K562 (cell line): ENCODE data around the gene LIAS. TPM values are rescaled to one million over a fixed set of nuclear protein-coding genes. Genes with fewer than 3 reads are reported as not detected.

Experiments
- ATAC-seq: fragments of 200-7000 bp; cut with Tn5 transposase; 3 replicates; pipeline ENCODE4 v1.9.1; 2020; ENCODE audit warnings: moderate library complexity
- BruUV-seq: library from RNA; stranded (reverse); fragments of 400-500 nt; replicated peaks from 2 replicates; lab custom pipeline; 2021; lab: Mats Ljungman, UMichigan
- CTCF ChIA-PET: fragments of 300-600 bp; formaldehyde crosslinking; extraction: SDS; loops from one replicate; lab custom pipeline; 2021; ENCODE audit warnings: low intra/inter-chr PET ratio; lab: Yijun Ruan, JAX
- POLR2A ChIA-PET: fragments of 300-600, 350-650 bp; sonication (Branson Sonifier 250); formaldehyde crosslinking; extraction: SDS; loops from one replicate; lab custom pipeline; 2021; ENCODE audit warnings: antibody characterized with exemption, inconsistent platforms; lab: Yijun Ruan, JAX
- DNase-seq, 4 experiments: peaks; one replicate each; pipeline versions ENCODE4 v3.0.0 to v3.0.0-alpha.2; 2011 to 2018; ENCODE audit warnings: low spot score in 3 of 4, mixed read lengths in 3 of 4; ENCODE audit errors: extremely low read depth in 1 of 4
- FAIRE-seq: peaks from 2 replicates; lab custom pipeline; 2011; peaks lifted over from hg19 to GRCh38; lab: Jason Lieb, UNC
- H2AFZ ChIP-seq: 2 replicates; pipeline ENCODE4 v1.6.0; 2011; ENCODE audit warnings: low read depth, low read length, control low read depth, inconsistent platforms
- H3K27ac ChIP-seq: fragments of 200-600 bp; 3 replicates; pipeline ENCODE4 v1.8.0; 2011; ENCODE audit warnings: low read depth, mild to moderate bottlenecking, control low read depth, inconsistent platforms, low read length, moderate library complexity, mixed read lengths; ENCODE audit errors: extremely low read depth
- H3K27me3 ChIP-seq, 2 experiments: fragments of 300-600 bp in 1 of 2; 2 replicates in 1 of 2; 3 replicates in 1 of 2; pipeline versions ENCODE4 v1.6.0 to v1.8.0; 2011; ENCODE audit warnings: inconsistent platforms in 2 of 2, low read length in 2 of 2, mild to moderate bottlenecking in 1 of 2, mixed read lengths in 1 of 2, moderate library complexity in 1 of 2; ENCODE audit not compliant: control insufficient read depth in 2 of 2, insufficient read depth in 2 of 2
- H3K36me3 ChIP-seq: fragments of 300-600 bp; 3 replicates; pipeline ENCODE4 v1.8.0; 2011; ENCODE audit warnings: mild to moderate bottlenecking, low read length, inconsistent platforms; ENCODE audit not compliant: control insufficient read depth, insufficient read depth
- H3K4me1 ChIP-seq, 2 experiments: fragments of 200-600 bp in 1 of 2; replicated peaks in 1 of 2; 2 replicates in 1 of 2; 3 replicates in 1 of 2; pipeline versions ENCODE4 v1.5.1 to v1.8.0; 2011; ENCODE audit warnings: inconsistent platforms in 2 of 2, low read length in 2 of 2, mild to moderate bottlenecking in 1 of 2, mixed read lengths in 1 of 2, moderate library complexity in 1 of 2; ENCODE audit not compliant: control insufficient read depth in 2 of 2, insufficient read depth in 2 of 2
- H3K4me2 ChIP-seq: 2 replicates; pipeline ENCODE4 v1.6.1; 2011; ENCODE audit warnings: low read length, control low read depth, inconsistent platforms, mixed read lengths; ENCODE audit not compliant: insufficient read depth
- H3K4me3 ChIP-seq: fragments of 200-600 bp; sonication (generic), shearing (Covaris generic); 2 replicates; pipeline ENCODE4 v1.5.1; 2016; ENCODE audit warnings: control low read depth, inconsistent platforms
- H3K79me2 ChIP-seq: fragments of 200-600 bp; 3 replicates; pipeline ENCODE4 v1.8.0; 2011; ENCODE audit warnings: low read length, inconsistent platforms; ENCODE audit not compliant: control insufficient read depth, insufficient read depth
- H3K9ac ChIP-seq, 2 experiments: 2 replicates each; pipeline versions ENCODE4 v1.6.0 to v1.6.1; 2011; ENCODE audit warnings: low read depth in 2 of 2, low read length in 2 of 2, control low read depth in 1 of 2, inconsistent platforms in 1 of 2, mild to moderate bottlenecking in 1 of 2, mixed read lengths in 1 of 2; ENCODE audit not compliant: insufficient read depth in 1 of 2
- H3K9me1 ChIP-seq: one replicate; pipeline ENCODE4 v1.6.0; 2011; ENCODE audit warnings: inconsistent platforms, mild to moderate bottlenecking, low read length, moderate library complexity; ENCODE audit not compliant: control insufficient read depth, insufficient read depth
- H3K9me3 ChIP-seq: replicated peaks from 2 replicates; pipeline ENCODE4 v1.5.1; 2011; ENCODE audit warnings: low read depth, low read length, inconsistent platforms; ENCODE audit not compliant: control insufficient read depth, insufficient read depth
- H4K20me1 ChIP-seq: replicated peaks from 2 replicates; pipeline ENCODE4 v1.6.1; 2011; ENCODE audit warnings: low read length, inconsistent platforms, mixed read lengths; ENCODE audit not compliant: control insufficient read depth, insufficient read depth
- RAD21 ChIP-seq, 2 experiments: fragments of 250-450 bp in 1 of 2; fragments of 450-650 bp in 1 of 2; sonication (Bioruptor Pico) in 1 of 2; formaldehyde crosslinking in 1 of 2; IDR thresholded peaks in 1 of 2; conservative IDR thresholded peaks in 1 of 2; 2 replicates each; pipeline versions ENCODE4 v1.4.0 to v1.8.0; 2020 to 2022; ENCODE audit warnings: mild to moderate bottlenecking in 2 of 2, moderate library complexity in 1 of 2
- SIRT6 ChIP-seq: IDR thresholded peaks from one replicate; pipeline ENCODE4 v1.6.1; 2012; ENCODE audit warnings: low read depth, mild to moderate bottlenecking, control low read depth, inconsistent platforms, low read length, moderate library complexity
- WGBS: fragments of 100-300 bp; shearing (Covaris generic); methylation state at CpG from one replicate; pipeline ENCODE4 v1.1.6; 2016; ENCODE audit warnings: low coverage, mixed read lengths; ENCODE audit not compliant: insufficient coverage; ENCODE audit errors: missing lambda C conversion rate; 5-methylcytosine and 5-hydroxymethylcytosine counted together
- in situ Hi-C: fragments of 300-500 bp; cut with MboI; formaldehyde crosslinking; loops from 4 replicates; pipeline ENCODE4 v1.15.0; 2018; ENCODE audit warnings: inconsistent platforms, mixed read lengths
- intact Hi-C: fragments of 100-400 bp; cut with micrococcal nuclease; formaldehyde crosslinking; loops from 2 replicates; pipeline ENCODE4 v1.14.2; 2022
- polyA plus RNA-seq, 8 experiments: library from polyadenylated mRNA; depleted of rRNA in 4 of 8; stranded (reverse) in 5 of 8; unstranded in 3 of 8; fragments of >200 nt; fragmentation: Nextera tagmentation in 2 of 8; fragmentation: Illumina TruSeq in 1 of 8; extraction: Ambion mirVana in 2 of 8; extraction: Trizol in 1 of 8; gene quantifications; 2 replicates each; pipeline versions ENCODE4 v1.2.1 to v1.2.3, GENCODE V29; 2011 to 2014; ENCODE audit warnings: inconsistent platforms in 1 of 8, missing spikeins in 1 of 8
- total RNA-seq, 7 experiments: library from RNA; depleted of rRNA in 6 of 7; stranded (reverse); fragments of >200 nt in 6 of 7; fragmentation: Illumina TruSeq in 2 of 7; extraction: Trizol in 2 of 7; gene quantifications; 2 replicates each; pipeline versions ENCODE4 v1.2.1 to v1.2.3, GENCODE V29; 2011 to 2021; ENCODE audit warnings: low replicate concordance in 1 of 7
- TF ChIP-seq, protein P1 (sequence below), 3 experiments: IDR thresholded peaks in 2 of 3; conservative IDR thresholded peaks in 1 of 3; 2 replicates each; pipeline ENCODE4 v1.5.1; 2011 to 2012; ENCODE audit warnings: low read length in 3 of 3, mild to moderate bottlenecking in 3 of 3, control low read depth in 2 of 3, improper control_type of control experiment in 1 of 3, inconsistent platforms in 1 of 3, low read depth in 1 of 3, mixed read lengths in 1 of 3, moderate library complexity in 1 of 3; ENCODE audit not compliant: insufficient read depth in 2 of 3

Gene LIAS
- total and polyA plus RNA-seq, 9 of the 15 experiments (the other 6 are each of a cell fraction or from before 2014, with no cell fraction given) = 21.9 to 57.1 (median 42.1) TPM

DNA sequence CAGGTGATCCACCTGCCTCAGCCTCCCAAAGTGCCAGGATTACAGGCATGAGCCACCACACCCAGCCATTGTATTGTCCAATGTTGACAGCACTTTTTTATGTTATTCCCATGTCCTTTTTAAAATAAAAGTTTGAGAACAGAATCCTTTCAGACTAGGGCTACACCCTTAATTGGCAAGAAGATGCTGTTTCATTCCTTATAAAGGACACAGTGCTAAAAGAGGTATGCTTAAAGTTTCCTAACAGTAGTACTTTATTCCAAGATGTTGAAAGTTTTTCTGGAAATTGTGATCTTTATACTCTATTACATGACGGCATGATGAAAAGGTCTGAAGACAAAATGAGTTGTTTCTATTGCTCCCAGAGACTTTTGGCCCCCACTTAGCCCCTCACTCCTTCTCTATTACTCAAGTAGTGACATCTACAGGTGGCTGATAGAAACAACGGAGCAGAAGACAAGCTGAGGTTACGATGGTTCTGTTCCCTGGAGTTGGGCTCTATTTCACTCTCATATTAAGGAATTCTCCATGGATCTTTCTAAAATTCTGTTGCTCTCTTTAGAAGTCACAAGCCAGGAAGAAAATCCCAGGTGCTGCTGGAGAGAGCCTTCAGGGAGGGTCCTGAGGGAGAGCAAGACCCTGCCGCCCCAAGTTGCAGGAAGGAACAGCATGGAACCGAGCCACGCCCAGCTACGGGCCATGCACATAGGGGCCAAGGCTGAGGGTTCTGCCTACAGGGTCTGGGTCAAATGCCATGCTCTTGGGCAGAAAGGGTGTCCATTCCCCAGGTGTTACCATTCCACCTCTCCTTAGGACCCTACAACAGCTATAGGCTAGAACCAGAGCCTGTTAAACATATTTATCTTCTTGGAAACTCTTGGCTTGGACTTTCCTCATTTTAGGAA, 22.9 kb upstream of the LIAS start:
- in situ Hi-C loops (no loop called here), intact Hi-C loops (no loop called here)
- BruUV-seq = no TSS peak
- no peaks in the 10 kb centered on the region for H3K79me2 ChIP-seq
- H3K9ac ChIP-seq = peak overlapping the region in 1 of 2 experiments; percentile 76; a peak in 2 of 4 replicates
- no peaks in the 10 kb centered on the region for H3K9me3 ChIP-seq
- 13% methylated on average over 7 of the region's 7 CpGs for WGBS
- ChIA-PET CTCF (interaction anchor here (0.8 kb wide), 1 partner anchor 676 kb away, joined by 4 read pairs; no protein-coding TSS in a partner anchor), POLR2A (interaction anchor here (0.7 to 2.2 kb wide), 5 partner anchors 8 to 132 kb away, joined by 3 to 6 read pairs (median 3); no protein-coding TSS in a partner anchor)
- no peaks in the 10 kb centered on the region for H4K20me1 ChIP-seq
- no peak overlapping the region for H3K4me3 ChIP-seq
- H3K27me3 ChIP-seq = peaks cover 0 to 4% of the 10 kb centered on the region in 2 experiments; a peak in 2 of 5 replicates
- ATAC-seq = peak; percentile 80
- peak; percentile 60 for FAIRE-seq
- TF ChIP-seq SIRT6 (no peak), RAD21 (CRISPR knock-in tag; conservative IDR thresholded peaks at IDR 0.05 in 1 of 2, IDR thresholded peaks at IDR 0.05 in 1 of 2) (peak in 1 of 2 experiments; percentile 57; a peak in 3 of 4 replicates)
- TF ChIP-seq, protein P1, sequence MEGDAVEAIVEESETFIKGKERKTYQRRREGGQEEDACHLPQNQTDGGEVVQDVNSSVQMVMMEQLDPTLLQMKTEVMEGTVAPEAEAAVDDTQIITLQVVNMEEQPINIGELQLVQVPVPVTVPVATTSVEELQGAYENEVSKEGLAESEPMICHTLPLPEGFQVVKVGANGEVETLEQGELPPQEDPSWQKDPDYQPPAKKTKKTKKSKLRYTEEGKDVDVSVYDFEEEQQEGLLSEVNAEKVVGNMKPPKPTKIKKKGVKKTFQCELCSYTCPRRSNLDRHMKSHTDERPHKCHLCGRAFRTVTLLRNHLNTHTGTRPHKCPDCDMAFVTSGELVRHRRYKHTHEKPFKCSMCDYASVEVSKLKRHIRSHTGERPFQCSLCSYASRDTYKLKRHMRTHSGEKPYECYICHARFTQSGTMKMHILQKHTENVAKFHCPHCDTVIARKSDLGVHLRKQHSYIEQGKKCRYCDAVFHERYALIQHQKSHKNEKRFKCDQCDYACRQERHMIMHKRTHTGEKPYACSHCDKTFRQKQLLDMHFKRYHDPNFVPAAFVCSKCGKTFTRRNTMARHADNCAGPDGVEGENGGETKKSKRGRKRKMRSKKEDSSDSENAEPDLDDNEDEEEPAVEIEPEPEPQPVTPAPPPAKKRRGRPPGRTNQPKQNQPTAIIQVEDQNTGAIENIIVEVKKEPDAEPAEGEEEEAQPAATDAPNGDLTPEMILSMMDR (IDR thresholded peaks at IDR 0.05 in 2 of 3, conservative IDR thresholded peaks at IDR 0.05 in 1 of 3; ENCODE audit: insufficient read depth in 2 of 3, low read depth in 1 of 3, low read length in 3 of 3) = peak; percentile 38 to 51 (median 40); a peak in 3 of 6 replicates
- no peaks in the 10 kb centered on the region for H3K4me1 ChIP-seq
- no peaks in the 10 kb centered on the region for H3K36me3 ChIP-seq
- H2AFZ ChIP-seq = peak overlapping the region; percentile 68
- DNase-seq = peak in 1 of 4 experiments; percentile 22
- H3K27ac ChIP-seq = no peak overlapping the region
- H3K9me1 ChIP-seq = no peaks in the 10 kb centered on the region
- peak overlapping the region; percentile 6; the same call in 1 of the 2 replicates for H3K4me2 ChIP-seq
